Spleen (tissue), 11 donors: Measurements from ENCODE around the gene MXRA8. TPM values are rescaled to one million over a fixed set of nuclear protein-coding genes. Genes with fewer than 3 reads are reported as not detected.
A peak's percentile ranks its signal among the peaks of the same experiment; 100 is the strongest.

ENCODE experiments used
- DNase-seq: peaks from one replicate; pipeline ENCODE4 v3.0.0-alpha.2; 2020
- H3K27ac ChIP-seq, 8 donors: fragments of 200-600 bp; sonication (generic) in 7 of 8; 1 replicate in 4 of 8; 2 replicates in 4 of 8; pipeline versions ENCODE4 v1.5.0 to v1.8.0; 2016 to 2021; ENCODE audit warnings: inconsistent platforms in 4 of 8, mild to moderate bottlenecking in 4 of 8, moderate library complexity in 1 of 8
- H3K27me3 ChIP-seq, 7 donors: fragments of 200-600 bp; sonication (generic) in 6 of 7; replicated peaks in 1 of 7; 1 replicate in 4 of 7; 2 replicates in 3 of 7; pipeline versions ENCODE4 v1.5.0 to v1.8.0; 2016 to 2021; ENCODE audit warnings: inconsistent platforms in 3 of 7, mild to moderate bottlenecking in 1 of 7
- H3K36me3 ChIP-seq, 6 donors: fragments of 200-600 bp; sonication (generic) in 5 of 6; 1 replicate in 4 of 6; 2 replicates in 2 of 6; pipeline versions ENCODE4 v1.5.0 to v1.8.0; 2016 to 2021; ENCODE audit warnings: inconsistent platforms in 2 of 6
- H3K4me1 ChIP-seq, 6 donors: fragments of 200-600 bp; sonication (generic) in 5 of 6; 1 replicate in 3 of 6; 2 replicates in 3 of 6; pipeline versions ENCODE4 v1.5.0 to v1.8.0; 2016 to 2021; ENCODE audit warnings: inconsistent platforms in 3 of 6
- H3K4me3 ChIP-seq, 8 donors: fragments of 200-600 bp; sonication (generic) in 7 of 8; 1 replicate in 4 of 8; 2 replicates in 4 of 8; pipeline versions ENCODE4 v1.5.0 to v1.8.0; 2016 to 2021; ENCODE audit warnings: inconsistent platforms in 4 of 8, mild to moderate bottlenecking in 4 of 8, moderate library complexity in 2 of 8
- H3K9me3 ChIP-seq, 8 donors: fragments of 200-600 bp; sonication (generic) in 7 of 8; 1 replicate in 4 of 8; 2 replicates in 4 of 8; pipeline versions ENCODE4 v1.5.0 to v1.8.0; 2016 to 2021; ENCODE audit warnings: inconsistent platforms in 4 of 8
- CTCF ChIP-seq, 11 experiments: fragments of 200-600 bp in 7 of 11; fragments of 450-650 bp in 4 of 11; sonication (generic) in 4 of 11; IDR thresholded peaks in 8 of 11; conservative IDR thresholded peaks in 3 of 11; 1 replicate in 7 of 11; 2 replicates in 4 of 11; pipeline versions ENCODE4 v1.4.0 to v1.8.0; 2016 to 2021; ENCODE audit warnings: antibody characterized with exemption in 11 of 11, inconsistent platforms in 4 of 11, mild to moderate bottlenecking in 1 of 11
- POLR2A ChIP-seq, 3 donors: fragments of 450-650 bp; IDR thresholded peaks; one replicate each; pipeline ENCODE4 v1.5.1; 2017; ENCODE audit warnings: antibody characterized with exemption in 3 of 3, mild to moderate bottlenecking in 1 of 3
- POLR2AphosphoS5 ChIP-seq, 3 donors: sonication (generic); formaldehyde crosslinking; IDR thresholded peaks; one replicate each; pipeline ENCODE4 v1.5.1; 2017; ENCODE audit warnings: antibody characterized with exemption in 3 of 3
- WGBS, 5 donors: extraction: QIAGEN DNeasy Blood & Tissue Kit in 3 of 5; methylation state at CpG; one replicate each; pipeline versions ENCODE4 v1.1.5 to v1.1.7; 2013 to 2018; 5-methylcytosine and 5-hydroxymethylcytosine counted together
- intact Hi-C: fragments of 100-400 bp; cut with DNase I; formaldehyde crosslinking; loops from one replicate; pipeline ENCODE4 v1.15.0; 2023; ENCODE audit warnings: low total_unique reads
- polyA plus RNA-seq, 3 donors: library from polyadenylated mRNA; stranded (reverse); fragments of 200-250 nt; gene quantifications; one replicate each; pipeline ENCODE4 v1.2.1, GENCODE V29; 2013
- total RNA-seq, 7 donors: library from RNA; depleted of rRNA in 3 of 7; stranded (reverse); fragments of >200 nt in 3 of 7; fragmentation: NEBNext Ultra II Directional in 4 of 7; extraction: Animal tissue kit (Norgen Biotek cat#: 25700) in 4 of 7; gene quantifications; one replicate each; pipeline versions ENCODE4 v1.1.0 to v1.2.1, GENCODE V29; 2016 to 2021
- donor health status: healthy with polysubstance abuse.
- donor health status: DM: no; HTN: no; CAD: no; lungs with moderate emphysema.
- donor health status: DM: no; HTN: no; CAD: no.
- donor health status: Bipolar disorder and iron deficiency.
- donor health status: healthy.
- donor health status: DM: no; HTN: no; CAD: no.
- donor health status: DM: yes; HTN: yes; CAD: no.

The MXRA8 gene
- total and polyA plus RNA-seq, 10 donors, result 25.9 to 71.7 (median 47.1) TPM

- peaks cover 15 to 89% (median 67%) of the 10 kb centered on the region in 6 donors for H3K4me1 ChIP-seq
- H3K4me3 ChIP-seq, result peak within 1 kb of the TSS; percentile 76 to 99 (median 90)
- intact Hi-C loops, result no loop called here
- no peaks in the 10 kb centered on the region for H3K9me3 ChIP-seq
- peaks cover 0 to 67% (median 30%) of the 10 kb centered on the region in 6 donors for H3K36me3 ChIP-seq
- H3K27ac ChIP-seq, result peak within 1 kb of the TSS; percentile 81 to 96 (median 91)
- peak; percentile 95 for DNase-seq
- H3K27me3 ChIP-seq, result no peaks in the 10 kb centered on the region
- WGBS, 5 donors, result 0 to 9% (median 1%) methylated on average over 25 to 84 of the region's 84 CpGs
- TF ChIP-seq POLR2AphosphoS5 (IDR thresholded peaks at IDR 0.05), result peak; percentile 94 to 95 (median 94)
- TF ChIP-seq CTCF (IDR thresholded peaks at IDR 0.05 in 8 of 11, conservative IDR thresholded peaks at IDR 0.05 in 3 of 11), result peak in 1 of 11 experiments; percentile 33
- TF ChIP-seq POLR2A (IDR thresholded peaks at IDR 0.05), result no peak
These were observed 33.6 kb downstream of the MXRA8 start, which contains the start of the genes CPTP and INTS11 for GRCh38 chr1:1324524-1325287. Gene CPTP (plus strand): TSS chr1:1324802. CDS start chr1:1326911, 2,109 bp downstream. Gene INTS11 (minus strand): TSS chr1:1324660. CDS start chr1:1324608, 52 bp downstream.

- peaks cover 0 to 70% (median 36%) of the 10 kb centered on the region in 6 donors for H3K36me3 ChIP-seq
- WGBS, 5 donors, result 0 to 1% (median 0%) methylated on average over 18 to 41 of the region's 41 CpGs
- intact Hi-C loops, result no loop called here
- DNase-seq, result no peak
- no peaks in the 10 kb centered on the region for H3K27me3 ChIP-seq
- H3K27ac ChIP-seq, result peak overlapping the region; percentile 81 to 96 (median 91)
- no peaks in the 10 kb centered on the region for H3K9me3 ChIP-seq
- H3K4me3 ChIP-seq, result peak overlapping the region; percentile 76 to 99 (median 90)
- no peak for TF ChIP-seq POLR2A (IDR thresholded peaks at IDR 0.05)
- TF ChIP-seq CTCF (IDR thresholded peaks at IDR 0.05 in 8 of 11, conservative IDR thresholded peaks at IDR 0.05 in 3 of 11), result no peak
- no peak for TF ChIP-seq POLR2AphosphoS5 (IDR thresholded peaks at IDR 0.05)
- peaks cover 15 to 83% (median 63%) of the 10 kb centered on the region in 6 donors for H3K4me1 ChIP-seq
These were observed 34.3 kb downstream of the MXRA8 start for GRCh38 chr1:1324084-1324523.

- H3K4me3 ChIP-seq, result peak overlapping the region in 1 of 8 donors; percentile 99
- no peaks in the 10 kb centered on the region for H3K9me3 ChIP-seq
- peaks cover 0 to 70% (median 38%) of the 10 kb centered on the region in 6 donors for H3K36me3 ChIP-seq
- WGBS, 5 donors, result 84 to 94% (median 87%) methylated on average over 10 of the region's 10 CpGs
- TF ChIP-seq POLR2A (IDR thresholded peaks at IDR 0.05), result no peak
- no peak for TF ChIP-seq CTCF (IDR thresholded peaks at IDR 0.05 in 8 of 11, conservative IDR thresholded peaks at IDR 0.05 in 3 of 11)
- no peak overlapping the region for H3K27ac ChIP-seq
- H3K4me1 ChIP-seq, result peaks cover 15 to 81% (median 57%) of the 10 kb centered on the region in 6 donors
- H3K27me3 ChIP-seq, result no peaks in the 10 kb centered on the region
- DNase-seq, result no peak
- intact Hi-C loops, result no loop called here
These were observed 35.4 kb downstream of the MXRA8 start for GRCh38 chr1:1322952-1323351.

- peaks cover 15 to 81% (median 55%) of the 10 kb centered on the region in 6 donors for H3K4me1 ChIP-seq
- H3K27me3 ChIP-seq, result no peaks in the 10 kb centered on the region
- H3K9me3 ChIP-seq, result no peaks in the 10 kb centered on the region
- H3K4me3 ChIP-seq, result no peak overlapping the region
- TF ChIP-seq CTCF (IDR thresholded peaks at IDR 0.05 in 8 of 11, conservative IDR thresholded peaks at IDR 0.05 in 3 of 11), result no peak
- TF ChIP-seq POLR2AphosphoS5 (IDR thresholded peaks at IDR 0.05), result no peak
- no peak for TF ChIP-seq POLR2A (IDR thresholded peaks at IDR 0.05)
- H3K36me3 ChIP-seq, result peaks cover 0 to 70% (median 38%) of the 10 kb centered on the region in 6 donors
- DNase-seq, result no peak
- no peak overlapping the region for H3K27ac ChIP-seq
- intact Hi-C loops, result no loop called here
- WGBS, 5 donors, result 81 to 91% (median 90%) methylated on average over 3 to 14 of the region's 14 CpGs
These were observed 35.9 kb downstream of the MXRA8 start for GRCh38 chr1:1322418-1322817.
